ENCODE data around the gene ZMYND8. TPM values are rescaled to one million over a fixed set of nuclear protein-coding genes. Genes with fewer than 3 reads are reported as not detected.
"Not testable (repeated sequence)": the region's sequence is repeated elsewhere in the genome, so short reads cannot be mapped to it uniquely, and the experiment has no call there.

The ZMYND8 gene
- polyA plus RNA-seq, 6 donors from 2014 or later, result 2.7 to 22.7 (median 12.1) TPM

DNA sequence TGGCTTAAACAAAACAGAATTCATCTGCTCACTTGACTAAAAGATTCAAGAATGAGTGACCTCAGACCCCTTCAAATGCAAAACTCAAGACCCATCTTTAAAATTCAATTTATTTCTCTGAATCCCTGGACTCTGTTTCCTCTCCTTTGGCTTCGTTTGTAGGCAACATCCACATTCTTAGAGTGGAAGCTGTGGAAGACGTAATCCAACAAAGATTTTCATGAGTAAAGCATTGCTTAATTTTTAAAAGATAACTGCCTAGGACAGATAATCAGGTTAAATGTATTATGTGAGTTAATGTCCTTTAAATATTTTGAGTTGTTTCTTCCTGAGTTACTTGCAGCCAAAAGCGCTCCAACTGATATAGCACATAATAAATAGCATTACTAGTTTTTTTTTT is 164.5 kb downstream of the ZMYND8 start:
- H3K4me1 Mint-ChIP-seq, result peaks cover 0 to 12% (median 6%) of the 10 kb centered on the region in 3 donors
- H3K27me3 Mint-ChIP-seq, result peaks cover 8 to 11% (median 9%) of the 10 kb centered on the region in 3 donors
- no peak overlapping the region for H3K4me3 Mint-ChIP-seq
- DNase-seq (no peak), ATAC-seq (ENCODE audit: low read depth in 2 of 2) (no peak)
- H3K27ac Mint-ChIP-seq, result peak overlapping the region in 1 of 6 donors; percentile 37
- no peaks in the 10 kb centered on the region for H3K36me3 Mint-ChIP-seq
- H3K9me3 Mint-ChIP-seq, result no peaks in the 10 kb centered on the region

GRCh38 chr20:47191074-47191673 is 165.3 kb downstream of the ZMYND8 start:
- H3K4me3 Mint-ChIP-seq, result no peak overlapping the region
- DNase-seq (no peak), ATAC-seq (ENCODE audit: low read depth in 2 of 2) (no peak)
- H3K4me1 Mint-ChIP-seq, result peaks cover 0 to 6% (median 1%) of the 10 kb centered on the region in 3 donors
- no peaks in the 10 kb centered on the region for H3K36me3 Mint-ChIP-seq
- H3K27ac Mint-ChIP-seq, result no peak overlapping the region
- H3K9me3 Mint-ChIP-seq, result no peaks in the 10 kb centered on the region
- peaks cover 8 to 11% (median 9%) of the 10 kb centered on the region in 3 donors for H3K27me3 Mint-ChIP-seq

- Mint-ChIP-seq H3K4me3 (peak overlapping the region in 1 of 8 donors; percentile 2), H3K4me1 (peaks cover 0 to 2% (median 0%) of the 10 kb centered on the region in 3 donors), H3K36me3 (no peaks in the 10 kb centered on the region), H3K27ac (no peak overlapping the region), H3K27me3 (peaks cover 6 to 9% (median 8%) of the 10 kb centered on the region in 3 donors), H3K9me3 (no peaks in the 10 kb centered on the region)
- DNase-seq, result no peak
- no peak for ATAC-seq (ENCODE audit: low read depth in 2 of 2)
Measured at GRCh38 chr20:47189060-47189459, 167.4 kb downstream of the ZMYND8 start.

- no peak overlapping the region for H3K27ac Mint-ChIP-seq
- no peak for DNase-seq
- H3K27me3 Mint-ChIP-seq, result peaks cover 6 to 9% (median 8%) of the 10 kb centered on the region in 3 donors
Measured at GRCh38 chr20:47188540-47188939, 168.0 kb downstream of the ZMYND8 start.

GRCh38 chr20:47187450-47188195 is 168.9 kb downstream of the ZMYND8 start:
- DNase-seq (no peak), ATAC-seq (ENCODE audit: low read depth in 2 of 2) (no peak)
- Mint-ChIP-seq H3K27me3 (peaks cover 6 to 9% (median 8%) of the 10 kb centered on the region in 3 donors), H3K4me1 (peaks cover 0 to 2% (median 0%) of the 10 kb centered on the region in 3 donors), H3K4me3 (no peak overlapping the region), H3K9me3 (no peaks in the 10 kb centered on the region), H3K27ac (no peak overlapping the region), H3K36me3 (no peaks in the 10 kb centered on the region)

More at GRCh38 chr20:47188540-47188939, 168.0 kb downstream of the ZMYND8 start:
- Mint-ChIP-seq H3K4me1 (peaks cover 0 to 2% (median 0%) of the 10 kb centered on the region in 3 donors), H3K9me3 (no peaks in the 10 kb centered on the region), H3K4me3 (no peak overlapping the region), H3K36me3 (no peaks in the 10 kb centered on the region)
- ATAC-seq (ENCODE audit: low read depth in 2 of 2), result no peak

DNA sequence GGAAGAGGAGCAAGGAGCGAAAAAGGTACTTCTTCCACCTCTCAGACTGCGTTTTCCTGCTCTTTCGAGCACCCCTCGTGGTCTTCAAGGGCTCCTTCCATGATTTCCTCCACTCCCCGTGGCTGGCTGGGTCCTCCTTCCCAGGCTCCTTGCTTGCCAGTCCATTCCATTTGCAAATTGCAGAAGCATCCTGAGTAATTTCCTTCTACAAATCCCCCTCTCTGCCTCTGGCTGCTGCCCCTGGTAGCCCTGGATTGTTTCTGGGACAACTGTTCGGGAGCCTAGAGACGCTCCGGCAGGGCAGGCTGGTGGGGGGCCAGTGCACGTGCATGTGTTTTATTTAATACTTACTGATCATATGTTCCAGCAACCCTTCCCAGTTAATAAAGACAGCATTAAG is 173.1 kb downstream of the ZMYND8 start:
- peaks cover 2 to 7% (median 4%) of the 10 kb centered on the region in 3 donors for H3K27me3 Mint-ChIP-seq
- peaks cover 0 to 2% (median 0%) of the 10 kb centered on the region in 3 donors for H3K4me1 Mint-ChIP-seq
- H3K36me3 Mint-ChIP-seq, result no peaks in the 10 kb centered on the region
- no peaks in the 10 kb centered on the region for H3K9me3 Mint-ChIP-seq
- H3K4me3 Mint-ChIP-seq, result no peak overlapping the region
- ATAC-seq (ENCODE audit: low read depth in 2 of 2), result no peak
- no peak for DNase-seq
- no peak overlapping the region for H3K27ac Mint-ChIP-seq

DNA sequence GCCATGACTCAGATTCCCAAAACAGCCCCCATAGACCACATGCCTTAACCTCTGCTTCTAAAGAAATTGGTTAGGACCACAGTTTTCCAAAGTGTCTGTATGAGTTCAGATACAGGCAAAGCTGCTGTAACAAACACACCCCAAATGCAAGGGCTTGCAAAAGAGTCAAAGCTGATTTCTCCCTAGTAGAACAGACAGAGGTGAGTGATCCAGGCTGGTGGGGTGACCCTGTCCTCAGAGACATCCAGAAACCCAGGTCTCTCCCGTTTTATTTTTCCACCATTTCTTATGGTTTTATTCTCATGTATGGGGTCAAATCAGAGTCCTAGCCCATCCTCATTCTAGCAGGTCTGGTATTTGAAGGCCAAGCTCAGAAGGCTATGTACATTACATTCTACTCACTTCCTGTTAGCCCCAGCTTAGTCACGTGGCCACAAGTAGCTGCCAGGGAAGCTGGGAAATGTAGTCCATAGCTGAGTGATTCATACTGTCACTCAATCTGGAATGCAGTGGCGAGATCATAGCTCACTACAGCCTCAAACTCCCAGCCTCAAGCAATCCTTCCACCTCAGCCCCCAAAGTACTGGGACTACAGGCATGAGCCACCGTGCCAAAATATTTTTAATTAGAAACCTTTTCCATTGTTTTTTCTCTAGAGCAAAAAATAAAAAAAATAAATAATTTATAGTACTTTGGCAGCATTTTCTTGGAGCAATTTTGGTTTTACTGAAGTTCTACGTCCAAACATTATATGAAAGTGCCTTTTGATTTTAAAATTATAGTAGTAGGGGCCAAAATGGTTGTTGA is 175.2 kb downstream of the ZMYND8 start:
- peak overlapping the region in 1 of 6 donors; percentile 4 for H3K27ac Mint-ChIP-seq
- no peak overlapping the region for H3K4me3 Mint-ChIP-seq
- H3K4me1 Mint-ChIP-seq, result no peaks in the 10 kb centered on the region
- H3K36me3 Mint-ChIP-seq, result peaks cover 0 to 5% of the 10 kb centered on the region in 2 donors
- H3K27me3 Mint-ChIP-seq, result peaks cover 0 to 12% (median 5%) of the 10 kb centered on the region in 3 donors
- H3K9me3 Mint-ChIP-seq, result no peaks in the 10 kb centered on the region
- ATAC-seq (ENCODE audit: low read depth in 2 of 2) (peak; percentile 60 to 70), DNase-seq (no peak)

DNA sequence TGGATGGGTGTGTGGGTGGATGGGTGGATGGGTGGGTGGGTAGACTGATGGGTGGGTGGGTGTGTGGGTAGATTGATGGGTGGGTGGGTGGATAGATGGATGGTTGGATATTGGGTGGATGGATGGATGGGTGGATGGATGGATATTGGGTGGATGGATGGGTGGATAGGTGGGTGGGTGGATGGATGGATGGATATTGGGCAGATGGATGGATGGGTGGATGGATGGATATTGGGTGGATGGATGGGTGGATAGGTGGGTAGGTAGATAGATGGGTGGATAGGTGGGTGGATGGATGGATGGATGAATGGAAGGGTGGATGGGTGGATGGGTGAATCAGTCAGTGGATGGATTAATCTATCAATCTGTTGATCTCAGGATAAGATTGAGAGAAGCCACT is 177.2 kb downstream of the ZMYND8 start:
- H3K9me3 Mint-ChIP-seq, result peaks cover 0 to 2% (median 0%) of the 10 kb centered on the region in 7 donors
- H3K27me3 Mint-ChIP-seq, result peaks cover 7 to 26% (median 20%) of the 10 kb centered on the region in 3 donors
- H3K27ac Mint-ChIP-seq, result no peak overlapping the region
- no peak for DNase-seq
- ATAC-seq (ENCODE audit: low read depth in 2 of 2), result no peak
- H3K36me3 Mint-ChIP-seq, result peaks cover 0 to 5% of the 10 kb centered on the region in 2 donors
- H3K4me3 Mint-ChIP-seq, result no peak overlapping the region
- H3K4me1 Mint-ChIP-seq, result no peaks in the 10 kb centered on the region

DNA sequence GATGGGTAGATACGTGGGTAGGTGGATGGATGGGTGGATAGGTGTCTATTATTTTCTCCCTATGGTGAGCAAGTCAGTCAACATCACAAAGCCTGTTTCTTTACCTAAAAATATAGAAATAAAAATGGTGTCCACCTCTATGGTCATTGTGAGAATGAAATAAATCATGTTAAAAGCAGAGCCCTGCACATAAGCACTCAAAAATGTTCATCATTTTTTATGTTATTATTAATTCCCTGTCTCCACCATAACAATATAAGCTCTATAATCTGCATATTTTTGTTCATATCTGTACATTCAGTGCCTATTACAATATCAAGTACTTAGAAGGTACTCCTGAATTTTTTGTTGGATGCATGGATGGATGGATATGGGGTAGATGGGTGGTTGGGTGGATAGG is 177.6 kb downstream of the ZMYND8 start:
- Mint-ChIP-seq H3K9me3 (peaks cover 0 to 2% (median 0%) of the 10 kb centered on the region in 7 donors), H3K4me1 (no peaks in the 10 kb centered on the region), H3K4me3 (no peak overlapping the region), H3K27ac (no peak overlapping the region), H3K36me3 (peaks cover 0 to 5% of the 10 kb centered on the region in 2 donors), H3K27me3 (peaks cover 7 to 26% (median 23%) of the 10 kb centered on the region in 3 donors)
- no peak for ATAC-seq (ENCODE audit: low read depth in 2 of 2)
- no peak for DNase-seq

DNA sequence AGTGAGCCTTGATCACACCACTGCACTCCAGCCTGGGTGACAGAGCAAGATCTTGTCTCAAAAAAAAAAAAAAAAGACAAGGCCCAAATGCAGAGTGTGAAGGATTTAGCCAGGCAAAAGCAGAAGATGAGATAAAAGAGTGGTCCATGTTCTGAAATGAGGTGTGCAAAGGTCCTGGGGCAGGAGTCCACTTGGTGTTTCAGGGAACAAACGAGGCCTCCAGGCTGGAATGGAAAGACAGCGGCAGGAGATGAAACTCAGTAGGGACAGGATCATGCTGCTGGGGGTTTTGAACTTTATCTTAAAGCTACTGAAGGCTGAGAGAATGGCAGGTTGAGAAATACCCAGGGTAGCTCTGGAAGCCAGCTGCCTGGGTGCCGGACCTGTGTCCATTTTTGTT is 178.2 kb downstream of the ZMYND8 start:
- DNase-seq (no peak), ATAC-seq (ENCODE audit: low read depth in 2 of 2) (no peak)
- no peak overlapping the region for H3K4me3 Mint-ChIP-seq
- H3K27ac Mint-ChIP-seq, result no peak overlapping the region
- H3K4me1 Mint-ChIP-seq, result no peaks in the 10 kb centered on the region
- H3K27me3 Mint-ChIP-seq, result peaks cover 7 to 26% (median 23%) of the 10 kb centered on the region in 3 donors
- peaks cover 0 to 5% of the 10 kb centered on the region in 2 donors for H3K36me3 Mint-ChIP-seq
- peaks cover 0 to 2% (median 0%) of the 10 kb centered on the region in 7 donors for H3K9me3 Mint-ChIP-seq

GRCh38 chr20:47176217-47176616 is 180.3 kb downstream of the ZMYND8 start:
- H3K4me1 Mint-ChIP-seq; ATAC-seq (ENCODE audit: low read depth in 2 of 2); H3K27ac Mint-ChIP-seq; DNase-seq; H3K9me3 Mint-ChIP-seq; H3K4me3 Mint-ChIP-seq; H3K36me3 Mint-ChIP-seq: not testable (repeated sequence)
- peaks cover 10 to 33% (median 27%) of the 10 kb centered on the region in 3 donors for H3K27me3 Mint-ChIP-seq

GRCh38 chr20:47175493-47175892 is 181.0 kb downstream of the ZMYND8 start:
- ATAC-seq (ENCODE audit: low read depth in 2 of 2) (no peak), DNase-seq (no peak)
- Mint-ChIP-seq H3K27ac (no peak overlapping the region), H3K27me3 (peaks cover 18 to 36% (median 30%) of the 10 kb centered on the region in 3 donors), H3K4me1 (no peaks in the 10 kb centered on the region), H3K4me3 (no peak overlapping the region), H3K36me3 (peaks cover 0 to 5% of the 10 kb centered on the region in 2 donors), H3K9me3 (peaks cover 0 to 2% (median 0%) of the 10 kb centered on the region in 7 donors)

Measured in naive B cell (primary cell).